Measurements from ENCODE around the gene HIC1.
A peak's percentile ranks its signal among the peaks of the same experiment; 100 is the strongest.

GRCh38 chr17:2053380-2054261, 1.3 kb upstream of the HIC1 start:
- TF ChIP-seq EP300 (IDR thresholded peaks at IDR 0.05; ENCODE audit: borderline replicate concordance in 1 of 2, low read depth in 1 of 2, low read length in 1 of 2) (no peak), PBX3 (IDR thresholded peaks at IDR 0.05) (no peak), CTCF (IDR thresholded peaks at IDR 0.05) (peak; percentile 41)

Data from SK-N-SH (cell line).